Measurements from ENCODE around the gene MIPOL1. TPM values are rescaled to one million over a fixed set of nuclear protein-coding genes. Genes with fewer than 3 reads are reported as not detected.
A peak's percentile ranks its signal among the peaks of the same experiment; 100 is the strongest.

Gene MIPOL1
- total RNA-seq, 1 experiment from 2014 or later = 18.7 TPM

GRCh38 chr14:37558740-37559139, 361.0 kb downstream of the MIPOL1 start:
- no peak overlapping the region for H3K27ac Mint-ChIP-seq (ENCODE audit: unreplicated experiment)
- H3K36me3 Mint-ChIP-seq (ENCODE audit: insufficient read depth, unreplicated experiment) = peaks cover 57% of the 10 kb centered on the region
- no peaks in the 10 kb centered on the region for H3K27me3 ChIP-seq (replicated peaks; ENCODE audit: control insufficient read depth, insufficient read depth, low read length)
- no peaks in the 10 kb centered on the region for H3K27me3 Mint-ChIP-seq (ENCODE audit: insufficient read depth, unreplicated experiment)
- no peak overlapping the region for H3K4me3 ChIP-seq (ENCODE audit: low read depth, low read length)
- H3K36me3 ChIP-seq (ENCODE audit: control insufficient read depth, insufficient read depth, low read length) = peaks cover 2% of the 10 kb centered on the region; the same call in 1 of the 2 replicates
- no TSS peak for BruUV-seq (replicated peaks)
- ChIA-PET CTCF (no interaction called here), POLR2A (interaction anchor here (0.7 kb wide), 1 partner anchor 13 kb away, joined by 3 read pairs; no protein-coding TSS in a partner anchor)
- TF ChIP-seq, protein P1, sequence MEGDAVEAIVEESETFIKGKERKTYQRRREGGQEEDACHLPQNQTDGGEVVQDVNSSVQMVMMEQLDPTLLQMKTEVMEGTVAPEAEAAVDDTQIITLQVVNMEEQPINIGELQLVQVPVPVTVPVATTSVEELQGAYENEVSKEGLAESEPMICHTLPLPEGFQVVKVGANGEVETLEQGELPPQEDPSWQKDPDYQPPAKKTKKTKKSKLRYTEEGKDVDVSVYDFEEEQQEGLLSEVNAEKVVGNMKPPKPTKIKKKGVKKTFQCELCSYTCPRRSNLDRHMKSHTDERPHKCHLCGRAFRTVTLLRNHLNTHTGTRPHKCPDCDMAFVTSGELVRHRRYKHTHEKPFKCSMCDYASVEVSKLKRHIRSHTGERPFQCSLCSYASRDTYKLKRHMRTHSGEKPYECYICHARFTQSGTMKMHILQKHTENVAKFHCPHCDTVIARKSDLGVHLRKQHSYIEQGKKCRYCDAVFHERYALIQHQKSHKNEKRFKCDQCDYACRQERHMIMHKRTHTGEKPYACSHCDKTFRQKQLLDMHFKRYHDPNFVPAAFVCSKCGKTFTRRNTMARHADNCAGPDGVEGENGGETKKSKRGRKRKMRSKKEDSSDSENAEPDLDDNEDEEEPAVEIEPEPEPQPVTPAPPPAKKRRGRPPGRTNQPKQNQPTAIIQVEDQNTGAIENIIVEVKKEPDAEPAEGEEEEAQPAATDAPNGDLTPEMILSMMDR (IDR thresholded peaks at IDR 0.05; ENCODE audit: insufficient read depth in 1 of 2, low read depth in 1 of 2, low read length in 1 of 2, severe bottlenecking in 1 of 2, unreplicated experiment in 1 of 2) = no peak
- H3K4me1 Mint-ChIP-seq (ENCODE audit: low read depth, unreplicated experiment) = peaks cover under 1% of the 10 kb centered on the region
- H3K9me3 Mint-ChIP-seq (ENCODE audit: unreplicated experiment) = peaks cover 32% of the 10 kb centered on the region
- H3K4me3 Mint-ChIP-seq (ENCODE audit: unreplicated experiment) = no peak overlapping the region
- no peak for DNase-seq
- H3K4me1 ChIP-seq = peaks cover 33% of the 10 kb centered on the region
- H3K9me3 ChIP-seq = peaks cover 13% of the 10 kb centered on the region
- intact Hi-C loops (cut with micrococcal nuclease; ENCODE audit: unreplicated experiment) = no loop called here

DNA sequence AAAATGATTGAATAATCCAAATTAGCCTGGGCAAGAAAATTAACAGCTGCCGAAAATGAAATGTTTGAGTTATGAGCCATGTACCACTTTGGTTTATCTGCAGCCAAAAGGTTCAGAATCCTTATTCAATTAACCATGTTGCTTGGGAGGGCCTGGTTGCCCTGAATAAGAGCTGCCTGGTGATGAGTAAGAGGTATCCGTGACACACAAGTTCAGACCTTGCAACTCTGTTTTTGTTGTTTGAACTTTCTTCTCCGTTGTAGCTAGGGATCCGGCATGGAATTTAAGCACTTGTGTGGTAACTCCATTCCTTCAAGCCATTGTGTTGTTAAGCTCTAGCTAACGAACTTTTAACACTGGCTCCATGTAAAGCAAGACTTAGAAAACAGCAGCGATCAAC, 361.6 kb downstream of the MIPOL1 start:
- TF ChIP-seq, protein P1 (IDR thresholded peaks at IDR 0.05; ENCODE audit: insufficient read depth in 1 of 2, low read depth in 1 of 2, low read length in 1 of 2, severe bottlenecking in 1 of 2, unreplicated experiment in 1 of 2) = no peak
- Mint-ChIP-seq H3K27me3 (ENCODE audit: insufficient read depth, unreplicated experiment) (no peaks in the 10 kb centered on the region), H3K36me3 (ENCODE audit: insufficient read depth, unreplicated experiment) (peaks cover 56% of the 10 kb centered on the region), H3K4me3 (ENCODE audit: unreplicated experiment) (no peak overlapping the region), H3K9me3 (ENCODE audit: unreplicated experiment) (peaks cover 25% of the 10 kb centered on the region), H3K4me1 (ENCODE audit: low read depth, unreplicated experiment) (peaks cover 7% of the 10 kb centered on the region), H3K27ac (ENCODE audit: unreplicated experiment) (no peak overlapping the region)
- Histone ChIP-seq H3K4me1 (peaks cover 35% of the 10 kb centered on the region), H3K36me3 (ENCODE audit: control insufficient read depth, insufficient read depth, low read length) (peaks cover 2% of the 10 kb centered on the region; the same call in 1 of the 2 replicates), H3K4me3 (ENCODE audit: low read depth, low read length) (no peak overlapping the region), H3K27me3 (replicated peaks; ENCODE audit: control insufficient read depth, insufficient read depth, low read length) (no peaks in the 10 kb centered on the region), H3K9me3 (peaks cover 11% of the 10 kb centered on the region; the same call in 1 of the 2 replicates)
- BruUV-seq (replicated peaks) = no TSS peak
- no peak for DNase-seq
- ChIA-PET CTCF (no interaction called here), POLR2A (interaction anchor here (0.7 kb wide), 1 partner anchor 13 kb away, joined by 3 read pairs; no protein-coding TSS in a partner anchor)
- intact Hi-C loops (cut with micrococcal nuclease; ENCODE audit: unreplicated experiment) = no loop called here

- H3K9me3 Mint-ChIP-seq (ENCODE audit: unreplicated experiment) = peaks cover 10% of the 10 kb centered on the region
- TF ChIP-seq, protein P1 (IDR thresholded peaks at IDR 0.05; ENCODE audit: insufficient read depth in 1 of 2, low read depth in 1 of 2, low read length in 1 of 2, severe bottlenecking in 1 of 2, unreplicated experiment in 1 of 2) = no peak
- Histone ChIP-seq H3K9me3 (no peaks in the 10 kb centered on the region), H3K4me3 (ENCODE audit: low read depth, low read length) (no peak overlapping the region), H3K36me3 (ENCODE audit: control insufficient read depth, insufficient read depth, low read length) (peaks cover 2% of the 10 kb centered on the region; the same call in 1 of the 2 replicates), H3K27me3 (replicated peaks; ENCODE audit: control insufficient read depth, insufficient read depth, low read length) (no peaks in the 10 kb centered on the region), H3K4me1 (peaks cover 56% of the 10 kb centered on the region)
- DNase-seq = no peak
- peak overlapping the region; percentile 54 for H3K27ac Mint-ChIP-seq (ENCODE audit: unreplicated experiment)
- peaks cover 40% of the 10 kb centered on the region for H3K36me3 Mint-ChIP-seq (ENCODE audit: insufficient read depth, unreplicated experiment)
- intact Hi-C loops (cut with micrococcal nuclease; ENCODE audit: unreplicated experiment) = loop anchor here (5.0 kb wide), 1 partner anchor 221 kb away; no protein-coding TSS in a partner anchor
- H3K4me1 Mint-ChIP-seq (ENCODE audit: low read depth, unreplicated experiment) = peaks cover 23% of the 10 kb centered on the region
- H3K27me3 Mint-ChIP-seq (ENCODE audit: insufficient read depth, unreplicated experiment) = no peaks in the 10 kb centered on the region
- ChIA-PET POLR2A (interaction anchor here (1.5 to 1.8 kb wide), 2 partner anchors 22 to 25 kb away, joined by 5 to 7 read pairs; no protein-coding TSS in a partner anchor), CTCF (interaction anchor here (1.0 kb wide), 1 partner anchor 20 kb away, joined by 3 read pairs; no protein-coding TSS in a partner anchor)
- H3K4me3 Mint-ChIP-seq (ENCODE audit: unreplicated experiment) = peak overlapping the region; percentile 67
- BruUV-seq (replicated peaks) = no TSS peak
Observed at GRCh38 chr14:37563189-37563588, 365.5 kb downstream of the MIPOL1 start.
